OCI-LY1 (cell line): Measurements from ENCODE around the gene ATR.
"Not testable (repeated sequence)": the region's sequence is repeated elsewhere in the genome, so short reads cannot be mapped to it uniquely, and the experiment has no call there.

Source experiments
- H2AFZ ChIP-seq: fragments of 200-600 bp; sonication (generic), shearing (Covaris generic); 2 replicates; pipeline ENCODE4 v1.6.0; 2014; ENCODE audit warnings: antibody characterized with exemption, mild to moderate bottlenecking, low read length
- H3F3A ChIP-seq: fragments of 200-600 bp; sonication (generic), shearing (Covaris generic); 2 replicates; pipeline ENCODE4 v1.6.0; 2014; ENCODE audit warnings: mild to moderate bottlenecking, antibody characterized with exemption, low read length, moderate library complexity; ENCODE audit not compliant: insufficient read depth
- H3K27ac ChIP-seq: fragments of 200-600 bp; sonication (generic); 2 replicates; pipeline ENCODE4 v1.5.1; 2014; ENCODE audit warnings: low read length, mixed run types, mild to moderate bottlenecking, low read depth; ENCODE audit not compliant: poor library complexity, severe bottlenecking
- H3K27me3 ChIP-seq: fragments of 200-600 bp; sonication (generic); 2 replicates; pipeline ENCODE4 v1.6.0; 2014; ENCODE audit warnings: antibody characterized with exemption, mild to moderate bottlenecking, low read length, moderate library complexity; ENCODE audit not compliant: insufficient read depth
- H3K36me3 ChIP-seq: fragments of 200-600 bp; sonication (generic); 2 replicates; pipeline ENCODE4 v1.6.1; 2014; ENCODE audit warnings: mild to moderate bottlenecking, antibody characterized with exemption, low read length, moderate library complexity, mixed read lengths; ENCODE audit not compliant: insufficient read depth
- H3K4me1 ChIP-seq: fragments of 200-600 bp; sonication (generic); 2 replicates; pipeline ENCODE4 v1.5.1; 2014; ENCODE audit warnings: mild to moderate bottlenecking, low read length, moderate library complexity; ENCODE audit not compliant: insufficient read depth, severe bottlenecking
- H3K4me2 ChIP-seq: fragments of 200-600 bp; sonication (generic), shearing (Covaris generic); 2 replicates; pipeline ENCODE4 v1.6.1; 2014; ENCODE audit warnings: low read length
- H3K4me3 ChIP-seq: fragments of 200-600 bp; sonication (generic); 2 replicates; pipeline ENCODE4 v1.5.1; 2014; ENCODE audit warnings: low read length, low read depth, mild to moderate bottlenecking, mixed read lengths; ENCODE audit not compliant: poor library complexity, severe bottlenecking
- H3K79me2 ChIP-seq: fragments of 200-600 bp; shearing (Covaris generic); 2 replicates; pipeline ENCODE4 v1.6.1; 2016; ENCODE audit warnings: mixed run types, low read length, mixed read lengths; ENCODE audit not compliant: insufficient read depth
- H3K9ac ChIP-seq: fragments of 200-600 bp; sonication (generic), shearing (Covaris generic); 2 replicates; pipeline ENCODE4 v1.6.1; 2014; ENCODE audit warnings: mild to moderate bottlenecking, low read length, mixed read lengths
- H3K9me2 ChIP-seq: fragments of 200-600 bp; sonication (generic), shearing (Covaris generic); 2 replicates; pipeline ENCODE4 v1.6.1; 2014; ENCODE audit warnings: low read depth, mild to moderate bottlenecking, low read length, mixed read lengths
- H3K9me3 ChIP-seq: fragments of 200-600 bp; shearing (Covaris generic); 2 replicates; pipeline ENCODE4 v1.6.1; 2014; ENCODE audit warnings: low read length, mixed read lengths
- H4K20me1 ChIP-seq: fragments of 200-600 bp; sonication (generic), shearing (Covaris generic); 2 replicates; pipeline ENCODE4 v1.6.0; 2016; ENCODE audit warnings: mild to moderate bottlenecking, low read length; ENCODE audit not compliant: insufficient read depth
- EZH2 ChIP-seq: fragments of 200-600 bp; sonication (generic), shearing (Covaris generic); IDR thresholded peaks from 2 replicates; pipeline ENCODE4 v1.8.0; 2017; ENCODE audit warnings: borderline replicate concordance, mixed run types, mild to moderate bottlenecking, antibody characterized with exemption, low read length, moderate library complexity, mixed read lengths
- TF ChIP-seq, protein P1 (sequence below): fragments of 200-600 bp; sonication (generic), shearing (Covaris generic); IDR thresholded peaks from 2 replicates; pipeline ENCODE4 v1.5.1; 2017; ENCODE audit warnings: mild to moderate bottlenecking, antibody characterized with exemption, low read length, moderate library complexity, mixed read lengths

ATR gene

GRCh38 chr3:142595951-142596725 lies 17.6 kb upstream of the ATR start, which contains the start of gene PLS1:
Gene PLS1, plus strand, starts transcription at chr3:142596393. Its CDS starts 67,845 bp downstream, at chr3:142664238.
- Histone ChIP-seq H3K79me2 (no peaks in the 10 kb centered on the region), H3K27ac (no peak within 1 kb of the TSS), H3K36me3 (no peaks in the 10 kb centered on the region), H3K27me3 (no peaks in the 10 kb centered on the region), H3K4me2 (peak within 1 kb of the TSS; percentile 96), H3K4me1 (peaks cover 24% of the 10 kb centered on the region), H3K9me2 (no peaks in the 10 kb centered on the region), H3K9me3 (no peaks in the 10 kb centered on the region), H4K20me1 (no peaks in the 10 kb centered on the region), H3F3A (no peaks in the 10 kb centered on the region), H3K4me3 (peak within 1 kb of the TSS; percentile 78), H3K9ac (peak within 1 kb of the TSS; percentile 73), H2AFZ (peak within 1 kb of the TSS; percentile 74)
- no peak for TF ChIP-seq EZH2
- TF ChIP-seq, protein P1, sequence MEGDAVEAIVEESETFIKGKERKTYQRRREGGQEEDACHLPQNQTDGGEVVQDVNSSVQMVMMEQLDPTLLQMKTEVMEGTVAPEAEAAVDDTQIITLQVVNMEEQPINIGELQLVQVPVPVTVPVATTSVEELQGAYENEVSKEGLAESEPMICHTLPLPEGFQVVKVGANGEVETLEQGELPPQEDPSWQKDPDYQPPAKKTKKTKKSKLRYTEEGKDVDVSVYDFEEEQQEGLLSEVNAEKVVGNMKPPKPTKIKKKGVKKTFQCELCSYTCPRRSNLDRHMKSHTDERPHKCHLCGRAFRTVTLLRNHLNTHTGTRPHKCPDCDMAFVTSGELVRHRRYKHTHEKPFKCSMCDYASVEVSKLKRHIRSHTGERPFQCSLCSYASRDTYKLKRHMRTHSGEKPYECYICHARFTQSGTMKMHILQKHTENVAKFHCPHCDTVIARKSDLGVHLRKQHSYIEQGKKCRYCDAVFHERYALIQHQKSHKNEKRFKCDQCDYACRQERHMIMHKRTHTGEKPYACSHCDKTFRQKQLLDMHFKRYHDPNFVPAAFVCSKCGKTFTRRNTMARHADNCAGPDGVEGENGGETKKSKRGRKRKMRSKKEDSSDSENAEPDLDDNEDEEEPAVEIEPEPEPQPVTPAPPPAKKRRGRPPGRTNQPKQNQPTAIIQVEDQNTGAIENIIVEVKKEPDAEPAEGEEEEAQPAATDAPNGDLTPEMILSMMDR: peak; percentile 18; the same call in 1 of the 2 replicates

DNA sequence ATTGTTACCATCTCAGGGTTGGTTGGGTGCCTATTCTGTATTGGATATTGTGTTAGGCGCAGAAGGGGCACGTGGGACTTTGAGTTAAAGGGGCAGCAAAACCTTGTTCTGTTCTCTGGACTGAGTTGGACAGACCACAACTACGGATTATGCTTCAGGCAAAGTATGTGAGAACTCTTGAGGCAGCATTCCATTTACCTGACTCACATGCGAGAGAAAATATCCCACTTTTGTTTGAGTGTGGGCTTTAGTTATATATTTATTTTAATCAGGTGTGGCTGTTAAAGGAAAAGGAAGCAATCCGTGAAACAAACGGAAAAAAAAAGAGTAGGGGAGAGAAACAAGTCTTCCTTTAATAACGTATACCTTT lies 17.0 kb upstream of the ATR start:
- Histone ChIP-seq H2AFZ (peak overlapping the region; percentile 74), H3K4me3 (peak overlapping the region; percentile 78), H4K20me1 (no peaks in the 10 kb centered on the region), H3K9me3 (no peaks in the 10 kb centered on the region), H3K27me3 (no peaks in the 10 kb centered on the region), H3K27ac (no peak overlapping the region), H3K4me2 (peak overlapping the region; percentile 96), H3K36me3 (no peaks in the 10 kb centered on the region), H3K9ac (peak overlapping the region; percentile 73), H3K4me1 (peaks cover 24% of the 10 kb centered on the region), H3F3A (no peaks in the 10 kb centered on the region), H3K9me2 (no peaks in the 10 kb centered on the region), H3K79me2 (no peaks in the 10 kb centered on the region)
- TF ChIP-seq, protein P1: no peak
- no peak for TF ChIP-seq EZH2

GRCh38 chr3:142595141-142595540 lies 16.6 kb upstream of the ATR start:
- Histone ChIP-seq H3K79me2 (no peaks in the 10 kb centered on the region), H3K9ac (no peak overlapping the region), H3K4me3 (no peak overlapping the region), H2AFZ (no peak overlapping the region), H3K27ac (no peak overlapping the region), H4K20me1 (no peaks in the 10 kb centered on the region), H3K9me2 (no peaks in the 10 kb centered on the region), H3K27me3 (no peaks in the 10 kb centered on the region), H3K4me1 (peaks cover 24% of the 10 kb centered on the region), H3K4me2 (peak overlapping the region; percentile 96; the same call in 1 of the 2 replicates), H3F3A (no peaks in the 10 kb centered on the region), H3K9me3 (no peaks in the 10 kb centered on the region), H3K36me3 (no peaks in the 10 kb centered on the region)
- TF ChIP-seq EZH2: no peak
- TF ChIP-seq, protein P1: no peak

DNA sequence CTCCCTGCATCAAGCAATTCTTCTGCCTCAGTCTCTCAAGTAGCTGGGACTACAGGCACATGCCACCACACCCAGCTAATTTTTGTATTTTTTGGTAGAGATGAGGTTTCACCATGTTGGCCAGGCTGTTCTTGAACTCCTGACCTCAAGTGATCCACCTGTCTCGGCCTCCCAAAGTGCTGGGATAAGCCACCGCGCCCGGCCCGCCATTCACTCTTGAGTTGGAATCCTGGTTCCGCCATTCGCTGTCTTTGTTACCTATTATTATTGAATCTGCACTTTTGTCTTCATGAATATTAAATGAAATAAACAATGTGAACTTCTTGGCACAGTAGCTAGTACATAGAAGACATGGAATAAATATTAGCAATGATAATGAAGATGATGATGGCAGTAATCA lies 13.7 kb upstream of the ATR start:
- H2AFZ ChIP-seq, H3K27me3 ChIP-seq, H3K9ac ChIP-seq, H3K36me3 ChIP-seq, H3K4me3 ChIP-seq, H3K4me2 ChIP-seq, H3K9me3 ChIP-seq, H3K79me2 ChIP-seq, H3K27ac ChIP-seq, H4K20me1 ChIP-seq, H3K9me2 ChIP-seq, H3F3A ChIP-seq: not testable (repeated sequence)
- H3K4me1 ChIP-seq: peaks cover 18% of the 10 kb centered on the region
